CD4-positive, alpha-beta T cell treated with Interleukin-12 subunit alpha and Interleukin-12 subunit beta, for 1 hour (primary cell): Measurements from ENCODE around the gene SGTA.
"Not testable (repeated sequence)": the region's sequence is repeated elsewhere in the genome, so short reads cannot be mapped to it uniquely, and the experiment has no call there.

Source experiments
- DNase-seq: peaks from one replicate; pipeline ENCODE4 v3.0.0-alpha.2; 2020

Gene SGTA, protein sequence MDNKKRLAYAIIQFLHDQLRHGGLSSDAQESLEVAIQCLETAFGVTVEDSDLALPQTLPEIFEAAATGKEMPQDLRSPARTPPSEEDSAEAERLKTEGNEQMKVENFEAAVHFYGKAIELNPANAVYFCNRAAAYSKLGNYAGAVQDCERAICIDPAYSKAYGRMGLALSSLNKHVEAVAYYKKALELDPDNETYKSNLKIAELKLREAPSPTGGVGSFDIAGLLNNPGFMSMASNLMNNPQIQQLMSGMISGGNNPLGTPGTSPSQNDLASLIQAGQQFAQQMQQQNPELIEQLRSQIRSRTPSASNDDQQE

DNA sequence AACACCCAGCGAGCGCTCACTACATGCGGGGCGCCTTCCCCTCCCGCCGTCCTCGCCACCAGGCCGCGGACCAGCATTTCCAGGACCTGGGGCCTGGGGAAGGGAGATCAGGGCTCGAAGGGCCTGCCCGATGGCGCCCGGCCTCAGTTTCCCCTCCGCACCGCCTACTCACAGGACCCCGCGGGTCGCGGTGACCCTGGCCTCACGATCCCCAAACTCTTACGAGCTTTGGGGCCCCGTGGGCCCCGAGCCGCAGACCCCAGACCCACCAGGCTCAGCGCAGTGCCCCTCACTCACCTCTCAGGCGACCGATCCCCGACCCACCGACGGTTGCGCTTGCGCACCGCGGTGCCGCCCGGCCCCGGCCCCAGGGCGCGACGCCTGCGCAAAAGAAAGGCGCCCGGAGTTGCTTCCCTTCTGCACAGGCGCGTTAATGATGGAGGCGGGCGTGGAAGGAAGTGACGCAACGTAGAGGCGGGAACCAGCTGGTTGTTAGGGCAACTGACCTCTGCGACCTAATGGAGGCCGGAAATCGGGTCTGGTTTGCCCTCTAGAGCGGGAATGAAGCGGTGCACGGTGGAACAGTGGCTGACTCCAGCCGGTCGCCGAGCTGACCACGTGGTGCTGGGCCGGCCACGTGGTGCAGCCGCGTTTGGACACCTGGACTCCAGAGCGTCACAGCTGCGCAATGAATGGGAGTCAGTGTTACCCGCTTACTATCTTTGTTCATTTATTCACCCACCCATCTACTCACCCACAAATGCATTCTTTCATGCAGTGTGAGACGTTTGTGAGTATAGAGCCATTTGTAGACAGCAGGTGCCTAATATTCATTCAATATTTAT is at the start of gene SGTA:
SGTA (minus strand) TSS at position 338 of the 845 bp plus-strand sequence. CDS start 14,205 bp downstream, outside the sequence.
- DNase-seq = peak; percentile 98

DNA sequence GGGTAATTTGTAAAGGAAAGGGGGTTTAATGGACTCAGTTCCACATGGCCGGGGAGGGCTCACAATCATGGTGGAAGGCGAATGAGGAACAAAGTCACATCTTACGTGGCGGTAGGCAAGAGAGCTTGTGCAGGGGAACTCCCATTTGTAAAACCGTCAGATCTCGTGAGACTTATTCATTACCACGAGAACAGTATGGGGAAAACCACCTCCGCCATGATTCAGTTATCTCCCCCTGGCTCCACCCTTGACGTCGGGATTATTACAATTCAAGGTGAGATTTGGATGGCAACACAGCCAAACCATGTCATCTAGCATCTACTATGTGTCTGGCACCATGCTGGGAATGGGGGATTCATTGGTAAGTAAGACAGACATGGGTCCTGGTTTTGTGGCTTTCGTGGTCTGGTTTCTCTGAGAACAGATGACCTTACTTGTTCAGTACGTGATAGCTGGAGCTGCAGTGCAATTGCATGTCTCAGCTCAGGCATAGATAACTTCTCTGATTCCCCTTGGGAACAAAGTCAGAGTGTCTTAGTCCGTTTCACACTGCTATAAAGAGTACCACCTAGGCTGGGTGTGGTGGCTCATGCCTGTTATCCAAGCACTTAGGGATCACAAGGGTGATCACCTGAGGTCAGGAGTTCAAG is 44.9 kb upstream of the SGTA start:
- no peak for DNase-seq

DNA sequence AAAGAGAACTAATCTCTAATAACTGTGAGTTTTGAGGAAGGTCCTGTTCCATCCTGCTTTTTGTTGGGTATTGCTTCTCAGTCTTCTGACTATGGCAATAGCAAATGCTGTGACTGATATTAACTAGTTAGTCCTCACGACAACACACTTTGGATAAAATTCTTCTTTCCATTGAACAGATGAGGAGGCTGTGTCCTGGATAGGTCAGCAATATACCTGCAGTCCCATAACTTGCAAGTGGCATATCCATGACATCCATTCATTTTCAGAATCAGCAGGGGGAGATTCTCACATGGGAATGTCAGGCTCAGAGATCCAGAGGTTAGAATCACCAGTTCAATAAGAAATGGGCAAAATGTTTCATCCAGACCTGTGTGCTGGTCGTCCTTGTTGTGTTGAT is 43.9 kb upstream of the SGTA start:
- DNase-seq = no peak

DNA sequence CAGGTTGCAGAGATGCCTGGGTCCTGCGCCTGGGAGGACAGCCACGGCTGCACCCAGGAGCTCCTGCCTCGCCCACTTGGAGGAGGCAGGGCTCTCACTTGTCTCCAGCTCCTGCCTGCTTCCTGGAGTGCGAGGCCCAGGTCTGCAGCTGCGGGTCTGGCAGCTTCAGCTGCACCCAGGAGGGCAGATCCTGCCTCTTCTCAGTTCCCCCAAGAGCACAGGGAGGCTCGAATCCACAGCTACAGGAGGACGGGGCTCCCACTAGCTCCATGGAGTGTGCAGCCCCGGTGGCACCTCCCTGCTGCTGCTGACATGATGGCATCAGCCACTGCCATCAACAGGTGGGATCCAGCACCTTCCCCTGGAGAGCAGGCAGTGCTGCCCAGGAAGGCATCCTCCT is 41.1 kb upstream of the SGTA start:
- no peak for DNase-seq

DNA sequence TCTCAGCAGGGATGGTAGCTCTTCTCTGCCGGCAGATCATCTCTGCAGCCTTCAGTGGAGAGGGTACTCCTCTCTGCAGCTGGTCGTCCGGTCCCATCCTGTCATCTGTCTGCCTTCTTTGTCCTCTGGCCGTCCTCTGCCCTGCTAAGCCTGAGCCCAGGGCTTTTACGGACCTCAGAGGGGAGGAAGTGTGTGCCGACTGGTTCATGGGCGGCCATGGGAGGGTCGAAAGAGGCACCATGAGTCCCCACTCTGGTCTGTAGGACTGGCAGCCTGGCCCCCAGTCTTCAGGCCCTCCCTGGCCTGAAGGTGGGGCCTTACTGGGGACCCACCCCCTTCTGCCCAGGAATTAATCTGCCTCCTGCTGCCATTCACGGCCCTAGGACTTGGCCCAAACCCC is 40.6 kb upstream of the SGTA start:
- no peak for DNase-seq

DNA sequence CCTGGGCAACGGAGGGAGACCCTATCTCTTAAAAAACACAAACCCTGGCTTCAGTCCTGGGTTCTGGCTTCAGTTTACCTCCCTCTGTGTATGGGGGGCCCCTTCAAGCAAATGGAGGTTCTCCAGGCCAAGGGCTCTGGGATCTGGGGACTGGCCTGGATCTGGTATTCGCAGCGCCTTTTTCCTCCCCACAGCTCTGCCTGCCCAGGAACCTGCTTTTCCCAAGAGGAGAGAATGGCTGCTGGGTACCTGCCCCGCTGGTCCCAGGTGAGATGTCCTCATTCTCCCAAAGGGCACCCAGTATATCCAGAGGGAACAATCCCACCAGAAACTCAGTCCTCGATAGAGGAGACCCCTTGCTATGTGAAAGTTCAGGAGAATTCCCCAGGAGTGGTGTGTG is 39.8 kb upstream of the SGTA start:
- no peak for DNase-seq

DNA sequence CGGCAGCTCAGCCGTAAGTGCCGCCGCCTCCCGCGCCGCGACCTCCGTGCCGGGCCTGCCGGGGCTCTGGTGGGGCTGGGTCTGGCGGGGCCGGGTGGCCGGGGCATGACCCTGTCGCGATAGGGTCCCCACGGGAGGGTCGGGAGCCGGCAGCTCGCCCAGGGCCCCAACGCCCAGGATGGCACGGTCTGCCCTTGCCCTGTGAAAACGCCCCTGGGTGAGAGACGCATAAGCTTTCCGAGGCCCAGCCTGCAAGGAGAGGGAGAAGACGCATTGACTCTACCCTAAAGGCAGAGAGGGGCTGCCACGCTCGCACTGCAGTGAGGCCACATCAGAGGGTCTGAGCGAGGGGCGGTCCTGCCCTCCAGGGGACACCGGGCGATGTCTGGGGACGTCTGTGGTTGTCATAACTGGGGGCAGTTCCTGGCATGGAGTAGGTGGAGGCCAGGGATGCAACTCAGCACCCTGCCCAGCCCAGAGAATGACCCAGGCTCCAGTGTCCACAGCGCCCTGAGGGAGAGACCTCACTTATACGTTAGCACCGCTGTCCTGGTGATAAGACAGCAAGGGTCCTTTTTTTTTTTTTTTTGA is 37.1 kb upstream of the SGTA start:
- DNase-seq = no peak

DNA sequence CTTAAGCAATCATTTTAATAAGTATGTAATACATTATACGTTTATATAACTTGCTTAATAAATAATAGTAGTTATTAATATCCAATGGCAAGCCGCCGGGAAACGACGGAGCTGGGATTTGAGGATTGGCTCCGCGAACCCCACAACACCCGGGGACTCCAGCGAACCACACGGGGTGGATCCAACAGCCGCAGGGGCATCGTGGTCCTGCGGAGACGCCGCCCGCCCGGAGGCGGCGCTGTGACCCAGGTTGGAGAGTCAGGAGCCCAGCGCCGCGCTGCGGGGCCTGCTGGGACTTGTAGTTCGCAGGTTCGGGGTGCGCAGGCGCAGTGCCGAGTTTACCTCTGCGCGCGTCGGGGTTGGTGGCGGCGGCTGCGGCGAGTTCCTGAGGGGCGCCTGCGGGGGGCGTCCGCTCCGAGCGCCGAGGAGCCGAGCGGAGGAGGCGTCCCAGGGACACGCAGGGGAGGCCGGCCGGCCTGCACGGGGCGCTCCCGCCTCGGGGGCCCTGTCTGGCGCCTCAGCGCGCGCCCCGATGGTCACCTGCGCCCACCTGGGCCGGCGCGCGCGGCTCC is 36.6 kb upstream of the SGTA start, which contains the start of gene ZNF554:
ZNF554 (plus strand) TSS at position 329 of the 572 bp plus-strand sequence; CDS start at position 533, 204 bp downstream.
- peak; percentile 97 for DNase-seq

DNA sequence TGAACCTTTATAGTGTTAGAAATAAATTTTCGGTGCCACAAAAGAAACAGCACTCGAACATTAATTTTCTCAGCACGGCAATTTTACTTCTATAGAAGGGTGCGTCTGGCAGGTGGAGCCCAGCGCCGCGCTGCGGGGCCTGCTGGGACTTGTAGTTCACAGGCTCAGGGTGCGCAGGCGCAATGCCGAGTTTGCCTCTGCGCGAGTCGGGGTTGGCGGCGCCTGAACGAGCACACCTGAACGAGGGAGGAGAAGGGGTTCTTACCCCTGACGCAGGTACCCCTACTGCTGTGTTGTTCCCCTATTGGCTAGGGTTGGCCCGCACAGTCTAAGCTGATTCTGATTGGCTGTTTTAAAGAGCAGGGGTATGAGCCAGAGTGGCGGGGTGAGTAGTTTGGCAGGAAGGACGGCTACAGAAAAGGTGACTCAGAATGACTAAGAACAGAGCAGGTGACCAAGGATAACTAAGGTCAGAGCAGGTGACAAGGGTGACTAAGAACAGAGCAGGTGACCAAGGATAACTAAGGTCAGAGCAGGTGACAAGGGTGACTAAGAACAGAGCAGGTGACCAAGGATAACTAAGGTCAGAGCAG is 34.3 kb upstream of the SGTA start:
- DNase-seq = not testable (repeated sequence)

DNA sequence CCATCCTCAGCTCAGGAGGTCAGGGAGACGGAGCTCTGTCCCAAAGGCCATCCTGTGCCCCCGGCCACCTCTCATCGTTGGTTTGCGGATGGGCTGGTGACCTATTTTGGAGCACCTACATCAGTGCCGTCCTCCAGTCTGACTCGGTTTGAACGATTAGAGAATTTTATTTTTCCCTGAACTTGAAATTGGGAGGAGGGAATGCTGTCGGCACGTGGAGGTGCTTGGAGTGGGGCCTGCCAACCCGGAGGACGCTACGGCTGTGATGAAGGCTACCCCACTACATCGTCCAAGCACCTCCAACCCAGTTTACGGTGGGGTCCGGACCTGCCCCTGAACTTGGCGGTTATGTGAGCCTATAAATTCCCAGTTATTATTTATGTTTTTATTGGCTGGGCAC is 33.6 kb upstream of the SGTA start:
- no peak for DNase-seq

DNA sequence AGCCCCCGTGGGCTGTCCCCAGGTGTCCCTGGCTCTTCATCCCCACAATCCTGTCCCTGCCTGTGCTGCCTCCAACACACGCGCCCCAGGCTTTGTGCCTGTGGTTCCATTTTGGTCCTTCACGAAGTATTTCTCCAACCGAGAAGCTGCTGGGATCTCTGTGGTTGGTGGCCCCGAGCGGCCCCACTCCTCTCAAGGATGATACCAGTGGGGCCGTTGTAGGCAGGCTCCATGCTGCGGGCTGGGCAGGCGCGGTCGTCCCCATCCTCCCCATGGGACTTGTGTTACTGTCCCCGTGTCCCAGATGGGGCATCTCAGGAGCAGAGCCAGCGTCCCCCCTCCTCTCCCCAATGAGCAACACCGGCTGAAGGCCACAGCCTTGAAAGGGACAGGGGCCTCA is 32.9 kb upstream of the SGTA start:
- no peak for DNase-seq

DNA sequence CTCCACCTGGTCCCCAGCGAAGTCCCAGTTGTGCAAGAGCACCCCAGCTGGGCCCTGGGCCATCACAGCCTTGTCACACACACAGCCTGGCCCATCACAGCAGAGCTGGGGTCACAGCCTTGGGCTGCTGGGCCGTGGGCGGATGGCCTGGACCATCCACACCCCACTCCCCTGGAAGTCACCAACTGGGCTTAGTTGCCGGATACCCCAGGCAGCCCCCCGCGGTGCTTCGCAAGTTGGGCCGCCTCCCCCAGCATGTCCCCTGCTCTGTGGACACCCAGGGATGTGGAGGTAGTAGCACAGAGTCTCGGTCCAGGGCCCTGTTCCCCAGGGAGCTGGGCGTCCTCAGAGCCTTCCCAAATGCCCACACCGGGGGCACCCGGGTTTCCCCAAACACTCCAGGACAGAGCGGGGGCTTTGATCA is 32.1 kb upstream of the SGTA start:
- DNase-seq = no peak

DNA sequence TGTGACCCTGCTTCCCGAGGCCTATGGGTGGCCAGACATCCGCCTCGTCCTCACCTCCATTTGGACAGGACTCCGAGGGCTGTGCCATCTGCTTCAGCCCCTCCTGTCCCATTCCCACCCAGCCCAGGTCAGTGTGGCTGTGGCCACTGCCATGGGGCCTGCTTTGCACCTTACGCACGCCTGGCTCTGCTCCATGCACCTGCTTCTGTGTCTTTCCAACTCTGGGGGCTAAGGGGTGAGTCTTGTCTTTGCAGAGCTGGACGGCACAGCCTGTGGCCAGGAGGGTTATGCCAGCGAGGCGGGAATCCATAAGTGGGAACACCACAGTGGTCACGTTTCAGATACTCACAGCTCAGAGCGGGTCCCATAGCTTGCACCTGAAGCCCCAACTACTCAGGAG is 31.4 kb upstream of the SGTA start:
- DNase-seq = no peak

DNA sequence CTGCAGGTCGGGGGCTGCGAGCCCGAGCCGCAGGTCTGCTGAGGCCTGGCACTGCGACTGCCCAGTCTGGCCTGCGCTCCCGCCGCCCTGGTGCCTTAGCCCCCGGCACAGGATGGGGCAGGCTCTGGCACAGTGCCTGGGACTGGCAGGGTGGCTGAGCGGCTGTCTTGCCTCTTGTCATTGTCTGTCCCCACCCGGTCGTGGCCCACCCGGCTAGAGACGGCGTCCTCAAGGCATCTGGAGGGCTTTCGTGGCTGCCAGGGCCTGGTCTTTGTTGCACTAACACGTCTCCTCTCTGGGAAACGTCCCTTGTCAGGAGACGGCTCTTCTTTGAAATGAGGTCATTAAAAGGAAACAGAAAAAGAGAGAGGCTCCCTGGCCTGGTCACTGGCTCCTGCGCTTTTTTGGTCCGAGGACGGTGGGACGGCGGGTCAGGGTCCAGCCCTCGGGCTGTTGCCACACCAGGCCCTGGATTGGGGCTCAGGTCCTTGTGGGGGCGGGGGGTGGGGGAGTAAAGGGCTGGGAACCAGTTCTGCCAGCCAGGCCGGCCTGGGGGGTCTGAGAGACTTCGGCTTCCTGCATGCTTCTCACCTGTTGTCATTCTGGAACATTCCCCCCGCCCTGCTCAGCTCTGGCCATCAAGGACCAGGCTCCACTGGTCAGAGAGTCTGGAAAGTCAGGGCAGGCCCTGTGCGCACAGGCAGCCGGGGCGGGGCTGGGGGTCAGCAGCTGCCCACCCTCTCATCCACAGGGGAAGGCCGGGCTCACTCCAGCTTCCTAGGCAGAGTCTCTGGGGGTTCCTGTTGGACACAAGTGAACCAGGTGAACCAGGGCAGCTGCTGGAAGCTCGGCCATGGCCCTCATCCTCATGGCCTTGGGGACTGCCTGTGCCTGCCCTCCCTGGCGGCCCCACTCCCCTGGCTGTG is 30.4 kb upstream of the SGTA start:
- DNase-seq = no peak

DNA sequence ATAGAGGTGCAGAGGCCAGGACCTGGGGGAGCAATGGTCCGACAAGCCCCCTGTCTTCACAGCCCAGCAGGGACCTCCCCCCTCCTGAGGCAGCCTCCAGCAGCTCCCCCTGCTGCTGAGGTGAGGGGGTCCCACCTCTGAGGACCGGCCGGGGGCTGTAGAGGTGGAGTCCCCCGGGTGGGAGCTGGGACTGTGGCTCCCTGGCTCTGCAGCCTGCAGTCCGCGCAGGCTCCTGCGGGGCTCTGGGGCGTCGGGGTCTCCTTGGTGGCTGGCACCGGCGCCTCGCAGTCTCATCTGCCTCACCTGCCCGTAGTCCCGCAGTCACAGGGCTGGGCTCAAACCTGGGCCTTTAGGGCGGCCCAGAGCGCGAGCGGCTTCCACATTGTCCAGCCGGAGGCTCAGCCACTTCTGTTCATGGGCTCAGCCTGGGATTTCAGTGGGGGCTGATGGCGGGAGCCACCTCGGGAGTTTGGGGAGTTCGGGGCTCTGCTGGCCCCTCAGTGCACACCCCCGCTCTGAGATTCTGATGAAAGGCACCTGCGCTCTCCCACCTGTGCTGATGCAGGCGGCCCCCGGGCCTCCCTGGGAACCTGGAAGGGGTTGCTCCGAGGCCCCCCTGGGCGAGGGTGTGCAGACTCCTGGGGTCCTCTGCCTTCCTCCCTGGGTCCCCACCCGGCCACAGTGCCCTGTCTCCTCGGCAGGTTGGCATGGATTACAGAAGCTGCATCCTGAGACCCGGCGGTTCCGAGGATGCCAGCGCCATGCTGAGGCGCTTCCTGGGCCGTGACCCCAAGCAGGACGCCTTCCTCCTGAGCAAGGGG is 29.6 kb upstream of the SGTA start:
- no peak for DNase-seq

DNA sequence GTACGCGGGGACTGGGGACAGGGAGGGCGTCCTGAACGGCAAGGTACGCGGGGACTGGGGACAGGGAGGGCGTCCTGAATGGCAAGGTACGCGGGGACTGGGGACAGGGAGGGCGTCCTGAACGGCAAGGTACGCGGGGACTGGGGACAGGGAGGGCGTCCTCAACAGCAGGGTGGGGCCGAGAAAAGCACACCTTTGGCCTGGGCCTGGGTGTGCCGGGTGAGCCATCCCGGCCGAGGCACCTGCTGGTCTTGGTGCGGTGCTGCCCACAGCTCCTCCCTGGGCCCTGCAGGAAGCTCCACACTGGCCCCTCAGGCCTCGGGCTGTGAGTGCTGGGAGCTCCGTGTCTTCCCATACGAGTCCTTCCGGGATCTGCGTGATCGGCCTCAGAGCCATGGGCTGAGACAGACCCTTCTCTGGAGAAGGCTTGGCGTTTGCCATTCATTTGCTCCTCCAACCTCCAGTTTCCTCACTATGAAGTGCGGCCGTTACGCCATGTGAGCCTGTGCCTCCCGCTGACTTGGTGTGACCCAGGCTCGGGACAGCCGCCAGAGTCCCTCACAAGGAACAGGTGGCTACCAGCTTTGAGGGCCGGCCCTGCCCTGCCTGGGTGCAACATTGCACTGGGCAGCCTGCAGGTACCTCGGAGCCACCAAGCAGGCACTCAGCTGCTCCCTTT is 28.8 kb upstream of the SGTA start:
- no peak for DNase-seq

DNA sequence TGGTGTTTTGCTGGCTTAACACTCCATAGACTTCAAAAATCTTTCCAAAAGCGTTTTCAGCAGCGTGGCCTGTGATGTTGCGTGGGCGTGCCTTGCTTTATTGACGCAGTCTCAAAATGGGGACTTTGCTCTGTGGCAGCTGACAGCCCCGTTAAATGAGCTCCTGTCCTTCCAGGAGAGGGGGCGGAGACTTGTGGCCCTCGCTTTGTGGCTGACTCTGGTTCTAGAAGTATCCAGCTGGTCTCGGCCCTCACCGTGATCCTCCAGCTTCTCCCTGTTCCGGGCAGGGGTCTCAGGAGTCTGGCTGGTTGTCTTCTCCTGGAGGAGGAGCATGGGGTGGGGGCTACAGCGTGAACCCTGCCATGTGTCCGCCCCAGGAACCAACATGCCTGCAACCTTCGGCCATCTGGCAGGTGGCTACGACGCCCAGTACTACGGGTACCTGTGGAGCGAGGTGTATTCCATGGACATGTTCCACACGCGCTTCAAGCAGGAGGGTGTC is 28.2 kb upstream of the SGTA start:
- DNase-seq = no peak

DNA sequence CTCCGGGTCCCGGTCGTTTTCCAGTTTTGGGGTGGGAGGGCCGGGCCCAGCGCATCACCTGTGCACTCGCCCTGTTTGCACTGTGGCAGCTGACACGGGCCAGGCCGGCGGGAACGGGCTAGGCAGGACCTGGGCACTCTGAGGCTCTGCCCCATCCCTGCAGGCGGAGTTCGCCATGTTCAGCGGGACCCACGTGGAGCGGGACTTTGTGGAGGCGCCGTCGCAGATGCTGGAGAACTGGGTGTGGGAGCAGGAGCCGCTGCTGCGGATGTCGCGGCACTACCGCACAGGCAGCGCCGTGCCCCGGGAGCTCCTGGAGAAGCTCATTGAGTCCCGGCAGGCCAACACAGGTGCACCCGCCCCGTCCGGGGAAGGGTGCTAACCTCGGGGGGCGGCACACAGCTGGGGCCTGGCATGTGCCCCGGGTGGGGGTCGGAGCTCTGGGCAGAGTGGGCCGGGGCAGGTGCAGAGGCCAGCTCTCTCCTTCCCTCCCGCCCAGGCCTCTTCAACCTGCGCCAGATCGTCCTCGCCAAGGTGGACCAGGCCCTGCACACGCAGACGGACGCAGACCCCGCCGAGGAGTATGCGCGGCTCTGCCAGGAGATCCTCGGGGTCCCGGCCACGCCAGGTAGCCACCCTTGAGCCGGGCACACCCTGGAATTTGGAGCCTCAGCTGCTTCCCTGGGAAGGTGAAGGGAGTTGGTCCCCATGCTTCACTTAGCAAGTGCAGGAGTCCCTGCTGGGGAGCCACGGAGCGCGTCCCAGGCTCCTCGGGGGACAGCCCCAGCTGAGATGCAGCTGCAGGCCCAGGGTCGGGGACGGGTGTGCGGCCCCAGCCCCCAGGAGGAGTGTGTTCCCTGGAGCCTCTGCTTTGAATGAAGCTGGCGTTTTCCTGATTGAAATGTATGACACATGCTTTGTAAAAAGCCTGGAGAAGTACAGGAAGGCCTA is 27.3 kb upstream of the SGTA start:
- no peak for DNase-seq
